Neural cell (in vitro differentiated cells): ENCODE measurements around the gene APOL4. TPM values are rescaled to one million over a fixed set of nuclear protein-coding genes. Genes with fewer than 3 reads are reported as not detected.
"Not testable (repeated sequence)": the region's sequence is repeated elsewhere in the genome, so short reads cannot be mapped to it uniquely, and the experiment has no call there.

Source experiments
- H2AFZ ChIP-seq: fragments of 200-600, 300-800 bp; sonication (generic), shearing (Covaris generic); 2 replicates; pipeline ENCODE4 v1.6.0; 2014; ENCODE audit warnings: low read depth, mild to moderate bottlenecking, antibody characterized with exemption, low read length, moderate library complexity
- H3F3A ChIP-seq: fragments of 200-600 bp; shearing (Covaris generic); 2 replicates; pipeline ENCODE4 v1.6.1; 2016; ENCODE audit warnings: mild to moderate bottlenecking, moderate library complexity, mixed read lengths, antibody characterized with exemption, low read length; ENCODE audit not compliant: insufficient read depth, poor library complexity, severe bottlenecking
- H3K27ac ChIP-seq: fragments of 200-600, 300-800 bp; sonication (generic), shearing (Covaris generic); 2 replicates; pipeline ENCODE4 v1.5.1; 2014; ENCODE audit warnings: mild to moderate bottlenecking, low read length, moderate library complexity
- H3K27me3 ChIP-seq: fragments of 300-800, 200-600 bp; sonication (generic), shearing (Covaris generic); 2 replicates; pipeline ENCODE4 v1.6.0; 2014; ENCODE audit warnings: mild to moderate bottlenecking, low read depth, low read length, moderate library complexity; ENCODE audit not compliant: insufficient read depth
- H3K36me3 ChIP-seq: fragments of 300-800, 200-600 bp; sonication (generic), shearing (Covaris generic); 2 replicates; pipeline ENCODE4 v1.5.1; 2014; ENCODE audit warnings: mild to moderate bottlenecking, antibody characterized with exemption, low read length, moderate library complexity; ENCODE audit not compliant: insufficient read depth
- H3K4me2 ChIP-seq: fragments of 300-800, 200-600 bp; sonication (generic), shearing (Covaris generic); 2 replicates; pipeline ENCODE4 v1.6.0; 2014; ENCODE audit warnings: mild to moderate bottlenecking, low read length
- H3K4me3 ChIP-seq: fragments of 300-800, 200-600 bp; sonication (generic), shearing (Covaris generic); 2 replicates; pipeline ENCODE4 v1.5.1; 2014; ENCODE audit warnings: mild to moderate bottlenecking, low read length, moderate library complexity
- H3K79me2 ChIP-seq: fragments of 200-600 bp; shearing (Covaris generic); replicated peaks from 2 replicates; pipeline ENCODE4 v1.6.0; 2014; ENCODE audit warnings: mild to moderate bottlenecking, low read length, moderate library complexity; ENCODE audit not compliant: insufficient read depth
- H3K9ac ChIP-seq: fragments of 300-800, 200-600 bp; sonication (generic), shearing (Covaris generic); 2 replicates; pipeline ENCODE4 v1.6.1; 2016; ENCODE audit warnings: mild to moderate bottlenecking, low read length, mixed read lengths
- H3K9me2 ChIP-seq: fragments of 200-600 bp; shearing (Covaris generic); 2 replicates; pipeline ENCODE4 v1.6.1; 2016; ENCODE audit warnings: mild to moderate bottlenecking, low read length, mixed read lengths; ENCODE audit not compliant: insufficient read depth
- H3K9me3 ChIP-seq: fragments of 200-600, 300-800 bp; sonication (generic), shearing (Covaris generic); 2 replicates; pipeline ENCODE4 v1.6.1; 2016; ENCODE audit warnings: mild to moderate bottlenecking, mixed run types, low read length, moderate library complexity, mixed read lengths
- H4K20me1 ChIP-seq: fragments of 200-600 bp; shearing (Covaris generic); 2 replicates; pipeline ENCODE4 v1.6.1; 2016; ENCODE audit warnings: mild to moderate bottlenecking, mixed run types; ENCODE audit not compliant: insufficient read depth
- CTCF ChIP-seq: fragments of 450-650 bp; IDR thresholded peaks from 2 replicates; pipeline ENCODE4 v1.5.1; 2014; ENCODE audit warnings: antibody characterized with exemption, mild to moderate bottlenecking, moderate library complexity; ENCODE audit not compliant: poor library complexity, severe bottlenecking
- EP300 ChIP-seq: fragments of 450-650 bp; conservative IDR thresholded peaks from 2 replicates; pipeline ENCODE4 v1.6.1; 2014; ENCODE audit warnings: antibody characterized with exemption, mild to moderate bottlenecking, moderate library complexity; ENCODE audit not compliant: poor library complexity, severe bottlenecking
- EZH2 ChIP-seq: fragments of 200-600, 300-800 bp; shearing (Covaris generic), sonication (generic); IDR thresholded peaks from 2 replicates; pipeline ENCODE4 v1.6.1; 2014; ENCODE audit warnings: antibody characterized with exemption, low read length, borderline replicate concordance, mild to moderate bottlenecking; ENCODE audit not compliant: insufficient read depth, poor library complexity, severe bottlenecking
- MXI1 ChIP-seq: fragments of 450-650 bp; conservative IDR thresholded peaks from 2 replicates; pipeline ENCODE4 v1.6.1; 2014; ENCODE audit warnings: antibody characterized with exemption, mild to moderate bottlenecking; ENCODE audit not compliant: poor library complexity, severe bottlenecking
- POLR2AphosphoS5 ChIP-seq: IDR thresholded peaks from 2 replicates; pipeline ENCODE4 v1.6.1; 2012
- RAD21 ChIP-seq: fragments of 450-650 bp; conservative IDR thresholded peaks from 2 replicates; pipeline ENCODE4 v1.6.1; 2014; ENCODE audit warnings: antibody characterized with exemption, mild to moderate bottlenecking, moderate library complexity
- REST ChIP-seq: IDR thresholded peaks from 2 replicates; pipeline ENCODE4 v1.6.1; 2012; ENCODE audit warnings: borderline replicate concordance
- SMC3 ChIP-seq: fragments of 450-650 bp; conservative IDR thresholded peaks from 2 replicates; pipeline ENCODE4 v1.6.1; 2014; ENCODE audit warnings: antibody characterized with exemption, mild to moderate bottlenecking, moderate library complexity; ENCODE audit not compliant: poor library complexity
- TAF1 ChIP-seq: IDR thresholded peaks from 2 replicates; pipeline ENCODE4 v1.6.1; 2012; ENCODE audit warnings: low read depth
- polyA plus RNA-seq: library from polyadenylated mRNA; depleted of rRNA; stranded (reverse); fragments of >200 nt; gene quantifications from 2 replicates; pipeline ENCODE4 v1.2.3, GENCODE V29; 2014

APOL4 gene
- polyA plus RNA-seq, 1 donor from 2014 or later: not detected

- Histone ChIP-seq H3K79me2 (no peaks in the 10 kb centered on the region), H3K4me3 (no peak overlapping the region), H2AFZ (no peak overlapping the region), H3F3A (no peaks in the 10 kb centered on the region), H3K27me3 (no peaks in the 10 kb centered on the region), H3K36me3 (no peaks in the 10 kb centered on the region), H3K27ac (no peak overlapping the region), H3K4me2 (no peak overlapping the region), H3K9me2 (no peaks in the 10 kb centered on the region), H3K9me3 (no peaks in the 10 kb centered on the region), H3K9ac (no peak overlapping the region), H4K20me1 (no peaks in the 10 kb centered on the region)
- TF ChIP-seq POLR2AphosphoS5: no peak
- TF ChIP-seq REST: no peak
- TF ChIP-seq EP300: no peak
- TF ChIP-seq CTCF: no peak
- TF ChIP-seq RAD21: no peak
- TF ChIP-seq SMC3: no peak
- TF ChIP-seq MXI1: no peak
- TF ChIP-seq TAF1: no peak
- TF ChIP-seq EZH2: no peak
Observed at GRCh38 chr22:36191106-36191836, 10.3 kb downstream of the APOL4 start.

GRCh38 chr22:36187862-36188261 is 13.7 kb downstream of the APOL4 start:
- H3K4me2 ChIP-seq, H3K9me2 ChIP-seq, H3K27me3 ChIP-seq, H3F3A ChIP-seq, H2AFZ ChIP-seq, H3K9ac ChIP-seq, H3K27ac ChIP-seq, H3K4me3 ChIP-seq, H3K9me3 ChIP-seq, H3K79me2 ChIP-seq, H3K36me3 ChIP-seq, H4K20me1 ChIP-seq: not testable (repeated sequence)
